Mesenteric fat pad (tissue), 1 donor: ENCODE measurements around the gene E2F2. TPM values are rescaled to one million over a fixed set of nuclear protein-coding genes. Genes with fewer than 3 reads are reported as not detected.

Experiments
- DNase-seq: peaks from one replicate; pipeline ENCODE4 v3.0.0-alpha.2; 2020; ENCODE audit warnings: low spot score
- total RNA-seq: library from RNA; stranded (reverse); fragmentation: NEBNext Ultra II Directional; extraction: Animal tissue kit (Norgen Biotek cat#: 25700); gene quantifications from one replicate; pipeline ENCODE4 v1.2.1, GENCODE V29; 2021
- donor health status: DM: yes; HTN: yes; CAD: no.

The E2F2 gene
- total RNA-seq, 1 donor from 2014 or later = 0.29 TPM

DNA sequence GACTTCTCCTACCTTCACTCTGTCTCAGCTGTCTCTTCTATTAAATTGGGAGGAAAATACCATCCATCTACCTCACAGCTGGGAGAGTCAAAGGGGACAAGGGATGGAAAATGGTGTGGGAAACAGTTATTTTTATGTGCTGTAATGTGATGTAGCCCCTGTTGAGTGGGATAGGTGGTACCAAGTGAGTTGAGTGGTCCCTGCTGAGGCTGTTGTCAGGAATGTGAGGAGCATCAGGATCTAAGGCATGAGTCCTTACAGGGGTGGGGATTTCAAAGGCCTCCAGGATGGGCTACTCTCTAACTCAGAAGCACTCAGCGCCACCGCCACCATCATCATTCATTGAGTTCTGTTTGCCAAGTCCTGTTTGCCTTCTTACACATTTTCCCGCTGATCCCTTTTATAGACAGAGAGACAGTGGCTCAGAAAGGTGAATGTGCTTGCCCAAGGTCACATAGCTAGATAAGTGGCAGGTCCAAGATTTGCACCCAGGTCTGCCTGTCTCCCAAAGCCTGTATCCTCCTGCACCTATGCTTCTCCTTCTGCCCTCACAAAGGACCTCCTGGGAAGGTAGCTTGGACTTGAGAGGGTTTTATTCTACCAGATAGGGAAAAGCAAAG lies 32.8 kb upstream of the E2F2 start:
- DNase-seq = no peak

DNA sequence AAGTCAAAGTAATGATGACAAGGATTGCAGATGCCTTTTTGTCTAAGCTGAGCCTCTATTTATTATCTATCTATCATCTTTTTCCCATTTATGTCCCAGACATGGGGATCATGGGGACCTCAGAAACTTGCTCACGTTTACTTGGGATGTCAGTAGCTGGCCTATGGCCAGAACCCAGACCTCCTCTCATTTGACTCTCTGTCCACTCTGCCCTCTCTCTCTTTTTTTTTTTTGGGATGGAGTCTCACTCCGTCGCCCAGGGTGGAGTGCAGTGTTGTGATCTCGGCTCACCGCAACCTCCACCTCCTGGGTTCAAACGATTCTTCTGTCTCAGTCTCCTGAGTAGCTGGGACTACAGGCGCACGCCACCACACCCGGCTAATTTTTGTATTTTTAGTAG lies 32.0 kb upstream of the E2F2 start:
- no peak for DNase-seq

DNA sequence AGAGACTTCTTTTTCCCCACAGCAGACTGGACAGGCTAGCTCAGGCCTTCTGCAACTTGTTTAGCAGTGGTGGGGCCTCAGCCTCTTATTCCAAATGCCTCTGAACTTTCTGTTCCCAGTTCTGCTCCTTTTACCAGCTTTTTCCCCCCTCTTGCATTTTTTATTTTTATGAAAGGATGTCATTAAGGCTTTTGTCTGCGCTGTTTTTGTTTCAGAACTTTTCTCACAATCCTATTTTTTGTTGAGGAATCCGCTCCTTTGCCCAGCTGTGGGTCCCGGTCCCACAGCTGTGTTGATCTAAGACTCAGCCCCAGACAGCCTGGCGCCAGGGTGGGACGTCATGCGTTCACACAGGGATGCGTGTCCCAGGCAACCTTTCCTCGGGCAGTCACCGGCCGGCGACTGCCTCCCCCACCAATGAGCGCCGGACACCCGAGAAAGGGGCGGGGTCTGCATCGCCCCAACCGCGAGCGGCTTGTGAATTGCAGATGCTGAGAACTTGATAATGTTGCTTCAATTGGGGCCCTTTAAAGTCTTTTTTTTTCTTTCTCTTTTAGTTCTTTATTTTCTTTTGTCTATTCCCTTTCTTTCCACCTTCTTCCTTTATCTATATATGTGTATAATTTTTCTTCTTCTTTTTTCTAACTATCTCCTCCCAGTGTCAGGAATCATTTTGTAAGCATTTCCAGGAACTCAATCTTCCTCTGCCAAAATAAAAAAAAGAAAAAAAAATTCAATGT lies 31.3 kb upstream of the E2F2 start:
- DNase-seq = peak; percentile 96

DNA sequence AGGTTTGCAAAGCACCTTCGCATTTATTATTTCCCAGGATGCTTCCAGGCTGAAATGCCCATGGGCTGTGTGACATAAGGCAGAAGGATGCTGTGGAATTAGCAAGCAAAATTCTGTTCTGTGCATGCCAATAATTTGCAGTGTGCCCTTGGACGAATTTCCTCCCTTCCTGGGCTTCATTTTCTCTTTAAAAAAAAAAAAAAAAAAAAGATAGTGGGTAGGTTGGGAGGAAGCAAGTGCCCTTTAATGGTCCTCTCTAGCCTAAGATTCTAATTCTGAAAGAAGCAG lies 30.7 kb upstream of the E2F2 start:
- no peak for DNase-seq

DNA sequence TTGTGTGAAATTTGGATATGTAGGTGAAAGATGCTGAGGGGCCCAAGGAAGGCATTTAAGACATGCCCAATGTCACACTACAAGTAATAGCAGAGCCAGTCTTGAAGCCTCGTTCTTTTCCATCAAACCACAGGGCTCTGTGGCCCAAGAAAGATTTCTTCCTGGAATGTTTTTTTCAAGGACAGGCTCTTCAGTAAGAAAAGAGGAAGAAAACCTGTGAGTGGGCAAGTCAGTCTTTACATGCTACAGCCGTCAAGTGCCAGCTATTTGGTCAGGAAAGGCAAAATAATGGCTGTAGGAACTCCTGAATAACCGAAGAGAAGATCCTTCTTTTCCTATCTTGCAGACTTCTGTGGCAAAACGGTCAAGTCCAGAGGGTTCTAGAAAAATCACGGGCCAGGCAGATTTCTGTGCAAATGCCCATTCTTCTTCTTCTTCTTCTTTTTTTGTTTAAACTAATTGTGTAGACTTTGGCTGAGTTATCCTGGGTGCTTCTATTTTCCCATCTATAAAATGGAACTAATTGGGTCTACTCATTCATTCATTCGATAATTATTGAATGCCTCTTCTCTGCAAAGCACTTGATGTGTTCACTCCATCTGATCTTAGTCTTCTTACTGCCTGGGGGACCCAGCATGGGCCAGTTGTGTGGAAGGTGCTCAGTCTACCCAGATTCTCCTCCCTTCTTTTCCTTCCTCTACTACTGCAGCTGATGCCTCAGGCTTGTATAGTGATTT lies 30.2 kb upstream of the E2F2 start:
- DNase-seq = no peak

DNA sequence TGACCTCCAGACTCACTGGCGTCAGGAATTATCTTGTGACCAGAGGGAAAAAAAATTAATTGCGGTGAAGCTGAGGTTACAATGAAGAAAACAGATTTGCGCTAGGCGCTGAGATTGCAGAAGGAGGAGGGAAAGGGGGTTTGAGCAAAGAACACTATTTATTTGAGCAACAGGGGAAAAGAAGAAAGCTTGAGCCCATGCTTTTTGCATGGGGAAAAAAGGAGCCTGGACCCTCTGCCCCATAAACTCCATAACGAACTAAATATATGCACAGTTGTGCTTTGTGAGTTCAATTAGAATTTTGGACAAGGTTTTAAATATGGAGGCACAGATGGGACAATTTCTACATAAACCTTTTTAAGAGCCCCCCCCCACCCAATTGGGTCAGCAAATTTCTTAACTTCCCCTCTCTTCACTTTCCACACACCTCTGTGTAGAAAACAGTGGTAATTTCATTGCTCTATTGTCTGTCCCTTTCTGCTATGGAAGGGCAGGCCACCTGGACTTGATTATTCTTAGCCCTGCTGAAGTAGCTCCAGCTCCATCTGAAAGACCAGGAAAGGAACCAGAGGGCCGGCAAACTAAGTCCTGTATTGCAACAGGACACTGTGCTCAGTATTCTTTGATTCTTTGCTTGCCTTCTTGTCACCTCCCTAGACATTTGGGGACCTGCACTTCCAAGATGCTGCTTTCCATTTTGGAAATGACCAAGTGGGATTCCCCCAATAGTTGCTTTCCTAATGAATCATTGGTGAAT lies 29.1 kb upstream of the E2F2 start:
- no peak for DNase-seq

DNA sequence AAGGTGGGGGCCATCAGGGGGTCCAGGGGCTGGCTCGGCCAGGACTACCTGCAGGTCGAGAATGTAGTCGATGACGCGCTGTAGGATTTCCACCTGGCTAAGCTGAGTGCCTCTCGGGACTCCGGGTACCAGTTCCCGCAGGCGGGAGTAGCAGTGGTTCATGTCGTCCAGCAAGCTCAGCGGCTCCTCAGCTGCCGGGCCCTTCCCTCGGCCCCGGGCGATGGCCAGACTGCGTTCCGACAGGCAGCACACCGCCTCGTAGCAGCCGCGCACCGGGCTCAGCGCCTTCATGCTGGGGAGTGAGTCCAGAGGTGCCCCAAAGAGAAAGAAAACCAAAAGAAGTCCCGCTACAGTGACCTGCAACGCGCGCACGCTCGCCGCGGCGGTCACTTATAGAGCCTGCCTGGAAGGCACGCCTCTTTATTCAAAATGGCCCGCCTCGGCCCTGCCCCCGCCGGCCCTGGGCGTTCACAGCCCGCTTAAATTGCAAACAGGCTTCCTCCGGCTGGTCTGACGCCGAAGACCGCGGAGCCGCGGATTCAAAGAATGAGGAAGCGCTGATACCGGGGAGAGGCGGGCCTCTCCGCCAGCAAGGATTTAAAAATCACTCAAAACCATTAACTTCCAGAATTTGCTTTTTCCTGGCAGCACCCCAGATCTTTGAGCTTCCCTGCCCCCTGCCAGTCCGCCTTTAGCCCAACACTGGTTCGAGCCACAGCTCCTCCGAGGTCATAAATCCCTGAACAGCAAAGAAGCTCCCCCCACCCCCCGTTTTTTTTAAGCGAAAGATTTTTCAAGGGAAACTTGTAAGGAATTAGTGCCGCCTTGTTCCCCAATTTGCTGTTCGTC lies 28.3 kb upstream of the E2F2 start, which contains the start of gene ID3:
TSS of gene ID3 (minus strand) at position 366 of the 849 bp plus-strand sequence. CDS start at position 291, 75 bp downstream.
- peak; percentile 100 for DNase-seq

DNA sequence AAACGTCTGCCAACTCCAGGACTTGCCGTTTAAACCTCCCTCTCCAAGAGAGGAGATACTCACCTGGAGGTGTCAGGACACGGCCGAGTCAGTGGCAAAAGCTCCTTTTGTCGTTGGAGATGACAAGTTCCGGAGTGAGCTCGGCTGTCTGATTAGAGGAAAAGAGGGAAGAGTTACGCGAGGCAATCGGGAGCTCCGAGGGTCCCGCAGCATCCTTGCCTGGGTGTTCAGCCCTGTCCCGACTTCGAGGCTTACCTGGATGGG lies 27.8 kb upstream of the E2F2 start:
- no peak for DNase-seq

DNA sequence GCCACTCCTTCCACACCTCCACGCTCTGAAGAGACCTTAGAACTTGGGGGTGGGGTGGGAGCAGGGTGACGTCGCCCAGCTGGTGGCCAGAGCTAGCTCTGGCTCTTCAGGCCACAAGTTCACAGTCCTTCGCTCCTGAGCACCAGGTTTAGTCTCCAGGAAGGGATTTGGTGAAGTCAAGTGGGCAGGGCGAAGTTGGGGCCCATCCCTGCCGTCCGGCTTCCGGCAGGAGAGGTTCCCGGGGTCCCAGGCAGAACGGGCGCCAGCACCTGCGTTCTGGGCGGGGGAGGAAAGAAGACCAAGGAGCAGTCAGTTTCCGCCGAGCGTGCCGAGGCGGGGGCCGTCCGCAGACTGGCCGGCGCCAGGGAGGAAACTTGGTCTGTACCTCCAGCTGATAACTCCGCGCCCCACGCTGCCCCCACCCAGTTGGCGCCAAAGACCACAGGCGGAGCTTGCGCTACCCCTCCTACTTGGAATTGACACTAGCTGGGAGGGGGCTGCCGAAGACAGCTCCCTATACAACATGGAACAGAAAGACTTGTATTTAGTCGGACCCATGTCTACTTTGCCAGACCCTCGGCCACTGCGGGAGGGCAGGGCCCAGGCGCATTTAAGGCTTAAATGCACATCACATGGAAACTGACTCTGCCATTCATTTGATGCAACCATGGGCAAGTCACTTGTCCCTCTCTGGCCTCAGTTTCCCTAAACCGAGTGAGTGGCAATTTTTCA lies 27.3 kb upstream of the E2F2 start:
- peak; percentile 93 for DNase-seq

DNA sequence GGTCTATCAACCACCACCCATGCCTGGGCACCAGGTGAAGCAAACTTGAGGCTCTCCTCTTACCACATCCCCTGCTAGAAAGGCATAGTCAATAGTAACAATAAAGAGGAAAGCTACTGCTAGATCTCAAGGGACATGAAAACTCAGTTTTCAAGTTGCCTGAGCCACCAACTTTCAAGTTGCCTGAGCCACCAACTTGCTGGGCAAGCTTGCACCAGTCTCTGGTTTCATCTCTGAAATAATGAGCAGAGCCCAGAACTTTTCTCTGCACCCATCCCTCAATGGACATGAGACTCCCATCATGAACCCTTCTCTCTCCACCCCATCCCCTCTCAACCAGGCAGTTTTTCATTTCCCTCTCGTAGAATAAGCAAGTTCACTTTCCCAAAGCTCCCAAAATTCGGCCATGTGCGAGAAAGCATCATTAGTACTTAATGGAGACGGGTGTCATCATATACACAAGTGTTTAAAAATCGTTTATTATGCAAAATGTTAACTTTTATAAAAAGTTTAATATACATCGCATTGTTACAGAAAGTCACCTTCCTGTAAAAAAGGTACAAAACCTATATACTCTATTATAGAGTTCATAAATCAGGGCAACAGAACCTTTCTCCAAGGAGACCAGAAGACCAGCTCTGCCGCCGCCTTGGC lies 26.6 kb upstream of the E2F2 start:
- no peak for DNase-seq

DNA sequence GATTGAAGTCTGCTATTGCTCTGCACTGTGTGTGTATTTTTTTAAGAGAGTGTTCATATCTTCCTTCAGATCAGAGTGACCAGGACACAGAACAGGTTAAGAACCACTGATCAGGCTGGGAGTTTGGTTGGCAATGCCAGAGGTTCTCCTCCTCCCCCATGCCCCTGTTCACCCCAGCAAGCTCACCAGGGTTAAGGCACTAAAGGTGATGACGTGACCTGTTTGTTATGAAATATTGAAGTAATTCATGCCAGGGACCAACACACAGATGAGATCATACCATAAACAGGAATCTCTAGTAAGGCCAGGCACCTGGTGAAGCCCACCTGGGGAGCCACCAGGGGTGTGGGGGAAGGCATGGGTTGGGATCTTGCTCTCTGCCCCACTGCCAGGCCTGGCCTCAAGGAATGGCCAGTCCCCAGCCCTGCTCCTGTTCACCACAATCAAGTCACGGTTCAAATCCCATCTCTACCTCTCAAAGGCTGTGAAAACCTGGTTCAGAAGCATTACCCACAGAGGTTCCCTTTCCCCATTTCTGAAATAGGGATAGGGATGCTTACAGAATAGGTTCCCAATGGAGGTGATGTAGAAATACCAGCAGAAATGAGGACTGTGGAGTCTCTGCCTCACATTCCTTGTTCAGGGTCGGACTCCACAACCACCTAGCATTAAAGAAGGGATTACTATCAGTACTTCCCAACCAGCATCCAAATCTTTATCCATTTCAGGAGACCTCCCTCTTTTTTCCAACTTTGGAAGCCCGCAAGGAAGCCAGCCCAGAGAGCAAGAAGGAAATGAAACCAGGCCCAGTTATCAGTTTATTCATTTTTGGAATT lies 25.8 kb upstream of the E2F2 start:
- DNase-seq = no peak

DNA sequence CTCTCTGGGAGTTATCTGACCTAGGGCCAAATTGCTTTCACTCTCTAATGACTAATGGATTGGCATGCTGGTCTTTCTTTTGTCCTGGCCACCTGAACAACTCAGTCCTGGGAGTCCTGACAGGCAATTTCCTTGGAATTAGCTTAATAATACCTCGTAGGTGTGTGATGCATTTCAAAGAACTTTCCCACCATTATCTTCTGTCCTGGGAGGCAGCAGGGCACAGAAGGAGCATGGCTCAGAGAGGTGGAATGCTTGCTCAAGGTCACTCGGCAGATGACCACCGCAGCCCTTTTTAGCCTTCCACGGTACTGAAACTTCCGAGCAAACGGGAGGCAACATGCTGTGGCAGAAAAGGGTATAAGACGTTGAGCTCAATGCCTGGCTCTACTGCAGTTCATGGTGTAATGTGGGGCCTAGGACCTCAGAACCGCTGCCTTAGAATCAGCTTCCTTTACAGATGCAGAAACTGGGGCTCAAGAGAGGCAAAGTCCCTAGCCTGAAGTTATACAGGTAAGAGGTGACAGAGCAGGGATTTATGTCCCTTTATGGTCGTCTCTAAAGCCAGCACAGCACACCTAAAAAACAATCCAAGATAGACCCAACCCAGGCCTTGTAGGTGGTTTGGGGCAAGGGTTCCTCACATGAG lies 25.1 kb upstream of the E2F2 start:
- DNase-seq = no peak

DNA sequence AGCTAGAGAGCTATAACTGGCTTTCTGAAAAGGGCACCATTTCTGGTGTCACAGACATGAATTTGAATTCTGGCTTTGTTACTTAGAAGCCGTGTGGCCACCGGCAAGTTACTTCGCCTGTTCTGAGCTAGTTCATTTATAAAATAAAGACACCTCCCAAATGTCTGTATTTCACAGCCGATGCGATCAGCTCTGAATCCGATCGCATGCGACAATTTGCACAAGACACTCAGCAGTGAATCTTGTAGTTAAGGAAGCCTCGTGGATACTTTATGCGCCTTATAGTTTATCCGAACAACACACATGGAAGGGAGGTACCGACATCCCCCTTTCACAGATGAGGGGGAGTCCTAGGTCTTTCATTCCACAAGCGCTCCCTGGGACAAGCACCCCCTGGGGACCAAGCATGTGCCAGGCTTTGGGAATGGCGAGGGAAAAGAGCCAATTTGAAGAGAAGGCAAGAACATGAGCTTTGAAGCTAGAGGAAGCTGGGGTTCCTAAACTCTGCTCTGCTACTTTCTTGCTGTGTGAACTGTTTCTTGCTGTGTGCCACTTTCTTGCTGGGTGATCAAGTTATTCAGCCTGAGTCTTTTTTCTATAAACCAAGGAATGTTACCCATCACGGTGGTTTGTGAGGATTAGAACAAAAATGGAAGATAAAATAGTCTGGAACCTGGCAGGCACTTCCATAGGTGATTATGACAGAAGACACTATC lies 24.4 kb upstream of the E2F2 start:
- DNase-seq = no peak

DNA sequence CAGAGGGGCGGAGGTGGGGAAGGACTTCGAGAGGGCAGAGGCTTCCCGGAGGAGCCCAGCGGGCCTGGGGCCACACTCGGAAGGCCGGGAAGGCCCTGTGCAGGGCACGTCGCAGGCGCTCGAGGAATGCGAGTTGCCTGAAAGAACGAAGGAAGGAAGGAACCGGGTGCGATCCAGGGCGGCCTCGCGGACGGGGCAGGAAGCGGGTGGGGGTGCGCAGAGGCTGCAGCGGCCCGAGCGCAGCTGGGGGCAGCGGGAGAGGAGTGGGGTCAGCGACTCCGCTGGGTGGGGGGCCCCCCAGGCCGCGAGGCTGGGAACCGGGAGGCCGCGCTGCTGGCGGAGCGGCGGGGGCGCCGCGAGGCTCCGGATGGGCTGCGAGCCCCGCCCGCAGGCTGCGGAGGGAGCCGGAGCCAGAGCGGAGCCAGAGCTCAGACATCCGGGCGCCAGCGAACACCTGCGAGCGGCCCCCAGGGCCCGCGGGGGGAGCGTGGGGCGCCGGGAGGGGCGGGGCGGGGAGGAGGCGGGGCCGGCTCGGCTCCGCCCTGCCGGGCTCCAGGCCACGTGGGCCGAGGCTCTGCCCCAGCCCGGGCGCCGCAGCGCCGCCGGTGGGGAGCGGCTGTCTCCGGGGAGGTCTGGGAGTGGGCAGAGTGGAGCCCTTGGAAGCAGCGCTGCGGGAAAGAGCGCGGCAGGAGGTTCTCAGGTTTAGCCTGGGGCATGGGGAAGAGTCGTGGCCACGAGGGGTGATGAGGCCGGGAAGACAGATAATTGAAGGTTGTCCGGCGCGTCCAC lies 23.6 kb upstream of the E2F2 start:
- DNase-seq = peak; percentile 94

DNA sequence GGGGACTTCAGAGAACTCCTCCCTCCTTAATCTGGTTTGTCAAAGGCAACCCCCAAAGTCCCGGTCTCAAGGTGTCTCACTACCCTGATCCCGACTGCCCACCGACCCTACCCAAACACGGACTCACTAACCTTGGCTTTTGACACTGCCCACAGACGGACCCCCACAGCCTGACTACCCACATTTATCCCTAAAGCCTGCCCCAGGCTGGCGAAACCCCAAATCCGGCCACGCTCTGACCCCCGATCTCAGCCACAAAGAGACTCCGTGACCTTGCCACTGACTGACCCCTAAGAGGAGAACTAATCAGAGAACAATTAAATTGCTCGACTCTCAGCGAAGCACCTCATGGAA lies 23.1 kb upstream of the E2F2 start:
- no peak for DNase-seq

DNA sequence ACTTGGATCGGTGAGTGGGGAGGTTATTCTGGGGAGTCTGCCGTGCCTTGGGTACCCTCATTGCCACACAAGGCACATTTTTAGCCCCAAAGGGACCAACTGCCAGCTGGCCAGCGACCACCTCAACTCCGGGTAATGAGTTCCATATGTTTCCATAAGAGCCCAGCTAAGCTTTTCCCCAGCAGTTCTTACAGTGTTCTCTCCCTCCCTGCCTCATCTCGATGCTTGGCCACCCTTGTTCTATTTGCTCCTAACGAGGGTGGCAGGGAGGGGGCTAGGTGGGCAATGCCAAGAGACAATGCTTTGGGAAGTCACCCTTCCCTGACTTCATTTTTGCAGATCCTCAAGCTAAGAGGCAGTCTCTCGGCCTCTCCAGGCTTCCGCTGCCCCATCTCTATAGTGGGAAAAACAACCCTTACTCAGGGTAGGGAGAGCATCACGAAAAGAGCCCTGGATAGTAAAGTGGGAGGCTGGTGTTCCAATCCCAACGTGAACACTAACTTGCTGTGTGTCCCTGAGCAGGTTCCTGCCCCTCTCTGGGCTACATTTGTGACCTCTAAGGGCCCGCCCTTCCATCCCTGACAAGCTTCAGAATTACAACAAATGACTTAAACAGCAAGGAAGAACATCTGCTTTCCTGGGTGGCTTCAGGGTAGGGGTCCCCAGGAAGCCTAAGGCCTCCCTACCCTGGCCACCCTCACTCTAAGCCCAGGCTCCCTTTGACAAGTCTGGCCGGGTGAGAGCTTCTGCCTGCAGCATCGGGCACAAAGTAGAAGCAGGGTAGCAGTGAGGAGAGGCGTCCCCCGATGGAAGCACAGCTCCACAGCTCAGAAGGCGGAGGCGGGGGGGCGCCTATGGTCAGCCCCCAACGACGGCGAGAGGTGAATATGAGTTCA lies 22.4 kb upstream of the E2F2 start:
- DNase-seq = no peak
